SKM-1 treated with dmso at 0.1 percent for 144 hours (cell line): ENCODE data around the gene S100A4.
"Not testable (repeated sequence)": the region's sequence is repeated elsewhere in the genome, so short reads cannot be mapped to it uniquely, and the experiment has no call there.

Experiments
- DNase-seq: peaks from one replicate; lab custom pipeline; 2025; ENCODE audit not compliant: unreplicated experiment; lab: John Stamatoyannopoulos, UW

Gene S100A4

DNA sequence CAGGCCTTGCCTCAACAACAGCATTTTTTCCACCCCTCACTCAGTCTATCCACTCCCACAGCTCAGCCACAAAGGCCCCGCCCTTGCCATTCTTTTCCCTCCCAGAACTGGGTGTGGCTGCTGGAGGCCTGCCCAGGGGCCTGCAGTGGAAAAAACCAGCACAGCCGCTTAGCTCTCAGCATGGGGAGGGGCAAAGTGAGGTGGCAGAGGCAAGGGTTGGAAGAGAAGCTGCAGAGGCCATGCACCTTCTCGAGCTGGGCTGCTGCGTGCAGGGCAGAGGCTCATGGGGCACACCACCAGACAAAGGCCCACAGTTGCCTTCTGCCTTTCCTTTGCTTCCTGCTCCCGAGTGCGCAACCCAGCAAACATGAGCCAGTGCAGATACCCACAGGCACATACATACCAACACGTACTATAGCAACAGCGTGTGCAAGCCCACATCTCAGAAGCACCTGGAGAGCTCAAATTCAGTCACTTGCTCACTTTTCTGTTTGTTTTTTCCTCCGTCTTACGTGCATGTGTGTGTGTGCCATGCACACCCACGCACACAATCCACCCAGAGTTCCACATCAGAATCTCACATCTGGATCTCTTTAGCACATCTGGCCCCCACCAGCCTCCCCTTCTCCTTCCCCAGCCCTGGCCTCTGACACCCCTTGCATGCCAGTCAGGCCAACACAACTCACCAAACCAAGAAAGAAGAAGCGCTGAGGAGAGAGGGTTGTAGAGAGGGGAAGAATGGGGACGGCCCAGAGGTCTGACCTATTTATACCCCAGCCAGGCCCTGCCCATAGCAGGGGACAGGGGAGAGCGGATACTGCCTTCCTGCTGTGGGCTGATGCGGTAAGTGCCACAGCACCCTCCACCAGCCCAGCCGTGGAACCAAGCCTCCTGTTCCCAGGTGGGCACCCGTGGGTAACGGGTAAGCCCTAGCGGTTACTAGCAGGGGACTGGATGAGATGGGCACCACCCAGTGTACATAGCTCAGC lies at the start of gene S100A4:
Gene S100A4 (minus strand): TSS at position 740 of the 989 bp plus-strand sequence. CDS start 1,012 bp downstream, outside the sequence.
- peak; percentile 98 for DNase-seq

DNA sequence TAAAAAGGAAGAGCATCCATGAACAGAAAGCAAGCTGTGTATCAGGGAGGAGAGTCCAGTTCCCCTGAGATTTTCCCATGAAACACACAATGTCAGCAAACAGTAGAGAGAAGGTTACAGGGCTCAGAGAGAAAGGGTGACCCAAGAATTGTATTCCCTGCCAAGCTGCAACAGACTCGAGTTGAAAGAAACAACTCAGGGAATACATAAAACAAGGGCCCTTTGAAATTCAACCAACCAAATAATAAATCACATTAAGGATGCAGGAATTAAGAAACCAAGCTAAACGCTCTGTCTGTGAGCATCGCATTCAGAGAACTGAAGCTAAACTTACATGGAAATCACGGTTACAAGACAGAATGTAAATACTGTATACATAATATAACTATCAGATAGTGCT lies 47.1 kb upstream of the S100A4 start:
- no peak for DNase-seq

DNA sequence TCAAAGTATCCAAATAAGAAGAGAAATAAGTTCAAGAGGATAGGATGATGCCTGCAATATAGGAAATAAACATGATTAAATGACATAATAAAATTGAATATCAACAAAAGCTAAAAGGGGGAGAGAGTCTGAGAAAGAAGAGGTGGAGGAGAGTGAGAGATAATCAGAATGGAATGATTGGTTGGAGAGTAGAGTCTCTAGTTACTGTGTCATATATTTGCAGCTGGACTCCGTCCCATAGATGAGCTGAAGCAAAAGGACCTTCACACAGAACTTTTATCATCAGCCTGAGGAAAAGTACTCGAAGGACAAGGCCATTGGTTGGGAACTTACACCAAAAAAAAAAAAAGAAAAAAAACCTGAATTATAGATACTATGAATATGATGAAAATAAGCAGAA lies 42.9 kb upstream of the S100A4 start:
- no peak for DNase-seq

DNA sequence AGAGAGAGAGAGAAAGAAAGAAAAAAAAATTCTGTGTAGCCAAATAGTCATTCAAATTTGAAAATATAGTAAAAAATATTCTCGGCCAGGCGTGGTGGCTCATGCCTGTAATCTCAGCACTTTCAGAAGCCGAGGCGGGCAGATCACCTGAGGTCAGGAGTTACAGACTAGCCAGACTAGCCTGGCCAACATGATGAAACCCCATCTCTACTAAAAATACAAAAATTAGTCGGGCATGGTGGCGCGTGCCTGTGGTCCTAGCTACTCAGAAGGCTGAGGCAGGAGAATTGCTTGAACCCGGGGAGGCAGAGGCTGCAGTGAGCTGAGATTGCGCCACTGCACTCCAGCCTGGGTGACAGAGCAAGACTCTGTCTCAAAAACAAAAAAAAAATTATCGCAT lies 42.4 kb upstream of the S100A4 start:
- not testable (repeated sequence) for DNase-seq

DNA sequence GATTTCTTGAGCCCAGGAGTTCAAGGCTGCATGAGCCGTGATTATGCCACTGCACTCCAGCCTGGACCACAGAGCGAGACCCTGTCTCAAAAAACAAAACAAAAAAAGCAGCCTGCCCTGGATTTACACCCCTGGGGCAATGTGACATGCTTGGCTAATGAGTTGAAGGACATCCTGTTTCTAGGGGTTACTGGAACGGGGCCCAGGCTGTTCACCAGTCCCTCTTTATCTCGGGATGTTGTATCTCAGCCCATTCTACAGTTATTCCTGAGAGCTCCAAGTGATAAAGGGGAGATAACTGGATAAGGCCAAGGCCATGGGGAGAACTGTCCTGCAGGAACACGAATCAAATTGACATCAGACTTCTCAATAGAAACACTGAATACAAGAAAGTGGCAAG lies 41.7 kb upstream of the S100A4 start:
- DNase-seq, result no peak

DNA sequence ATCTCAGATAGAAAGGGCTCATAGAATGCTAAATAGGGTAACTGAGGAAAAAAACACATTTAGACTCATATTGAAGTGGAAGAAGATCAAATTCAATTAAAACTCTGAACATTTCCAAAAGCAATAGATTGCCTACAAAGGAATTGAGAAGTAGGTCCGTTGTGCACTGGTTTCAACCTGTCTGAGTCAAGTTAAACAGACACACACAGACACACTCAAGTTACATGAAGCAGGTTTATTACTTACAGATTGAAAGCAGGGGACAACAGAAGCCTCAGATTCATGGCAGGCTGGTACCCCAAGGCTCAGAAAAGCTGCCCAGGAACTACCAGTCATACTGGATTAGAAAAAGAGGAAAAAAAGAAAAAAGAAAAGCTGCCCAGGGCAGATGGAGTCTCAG lies 40.7 kb upstream of the S100A4 start:
- DNase-seq, result no peak

DNA sequence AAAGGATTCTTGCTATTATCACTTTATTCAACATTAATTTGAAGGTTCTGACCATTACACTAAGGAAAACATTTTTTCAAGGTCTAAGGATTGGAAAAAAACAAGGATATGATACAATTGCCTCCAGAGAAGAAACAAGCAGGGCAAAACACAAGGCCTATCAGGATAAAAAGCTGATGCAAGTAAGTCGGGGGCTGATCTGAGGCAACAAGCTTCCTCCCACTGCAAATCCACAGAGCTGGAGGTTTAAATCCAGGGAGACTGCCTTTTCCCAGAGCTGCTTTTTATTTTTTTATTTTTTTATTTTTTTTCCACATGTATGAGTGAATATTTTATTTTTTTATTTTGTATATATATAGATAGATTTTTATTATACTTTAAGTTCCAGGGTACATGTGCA lies 39.4 kb upstream of the S100A4 start:
- DNase-seq, result no peak

DNA sequence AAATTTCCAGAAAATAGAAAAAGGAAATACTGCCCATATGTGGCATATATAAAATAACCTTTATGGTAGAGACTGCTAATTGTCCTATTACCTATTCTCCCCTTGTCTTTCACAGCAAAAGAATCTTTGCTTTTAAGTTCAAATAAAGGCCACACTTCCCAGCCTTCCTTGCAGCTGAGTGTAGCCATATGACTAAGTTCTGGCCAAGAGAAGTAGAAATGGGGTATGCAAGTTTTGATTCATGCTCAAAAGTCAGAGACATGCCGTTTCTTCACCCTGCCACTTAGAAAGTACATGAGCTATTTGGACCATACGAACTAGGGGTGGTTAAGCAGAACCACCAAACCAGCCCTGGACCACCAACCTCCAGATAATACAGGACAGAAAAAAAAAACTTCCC lies 38.4 kb upstream of the S100A4 start:
- DNase-seq, result no peak

DNA sequence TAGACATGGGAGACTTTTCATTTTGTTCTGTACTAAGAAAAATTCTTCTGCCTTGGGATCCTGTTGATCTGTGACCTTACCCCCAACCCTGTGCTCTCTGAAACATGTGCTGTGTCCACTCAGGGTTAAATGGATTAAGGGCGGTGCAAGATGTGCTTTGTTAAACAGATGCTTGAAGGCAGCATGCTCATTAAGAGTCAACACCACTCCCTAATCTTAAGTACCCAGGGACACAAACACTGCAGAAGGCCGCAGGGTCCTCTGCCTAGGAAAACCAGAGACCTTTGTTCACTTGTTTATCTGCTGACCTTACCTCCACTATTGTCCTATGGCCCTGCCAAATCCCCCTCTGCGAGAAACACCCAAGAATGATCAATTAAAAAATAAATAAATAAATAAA lies 37.9 kb upstream of the S100A4 start:
- DNase-seq, result not testable (repeated sequence)

DNA sequence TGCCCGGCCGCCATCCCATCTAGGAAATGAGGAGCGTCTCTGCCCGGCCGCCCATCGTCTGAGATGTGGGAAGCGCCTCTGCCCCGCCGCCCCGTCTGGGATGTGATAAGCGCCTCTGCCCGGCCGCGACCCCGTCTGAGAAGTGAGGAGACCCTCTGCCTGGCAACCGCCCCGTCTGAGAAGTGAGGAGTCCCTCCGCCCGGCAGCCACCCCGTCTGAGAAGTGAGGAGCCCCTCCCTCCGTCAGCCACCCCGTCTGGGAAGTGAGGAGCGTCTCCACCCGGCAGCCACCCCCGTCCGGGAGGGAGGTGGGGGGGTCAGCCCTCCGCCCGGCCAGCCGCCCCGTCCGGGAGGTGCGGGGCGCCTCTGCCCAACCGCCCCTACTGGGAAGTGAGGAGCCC lies 37.2 kb upstream of the S100A4 start:
- DNase-seq, result not testable (repeated sequence)

DNA sequence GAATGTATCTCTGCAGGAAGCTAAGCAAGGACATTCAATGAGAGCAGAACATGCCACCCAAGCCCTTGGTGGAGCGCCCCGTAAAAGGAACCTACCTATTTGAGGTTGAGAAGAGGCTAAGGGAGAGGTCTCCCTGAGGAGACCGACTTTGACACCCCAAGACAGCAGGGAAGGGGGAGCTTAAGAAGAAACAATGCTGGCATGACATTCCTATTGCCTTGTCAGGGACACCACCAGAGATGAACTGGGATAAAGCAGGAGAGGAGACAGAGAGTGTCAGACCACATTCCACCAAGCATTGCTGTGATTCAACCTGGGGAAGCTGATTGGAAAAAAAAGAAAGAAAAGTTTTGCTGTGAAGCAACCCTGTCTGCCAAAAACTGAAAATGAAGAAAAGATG lies 33.3 kb upstream of the S100A4 start:
- DNase-seq, result no peak

DNA sequence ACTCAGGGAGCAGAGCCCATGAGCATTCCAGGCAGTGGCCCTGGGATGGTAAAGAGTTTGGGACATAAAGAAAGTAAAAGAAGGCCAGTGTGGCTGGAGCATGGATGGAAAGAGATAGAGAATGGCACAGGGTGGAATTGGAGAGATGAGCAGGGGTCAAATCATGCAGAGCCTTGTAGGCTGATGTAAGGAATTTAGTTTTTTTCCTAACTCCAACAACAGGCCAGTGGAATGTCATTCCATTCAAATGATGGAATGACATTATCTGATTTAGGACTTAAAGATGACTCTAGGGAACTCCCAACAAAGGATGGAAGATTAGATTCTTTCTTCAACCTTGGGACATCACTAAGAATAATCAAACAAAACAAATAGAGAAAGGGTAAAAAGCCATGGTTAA lies 32.9 kb upstream of the S100A4 start:
- DNase-seq, result no peak

DNA sequence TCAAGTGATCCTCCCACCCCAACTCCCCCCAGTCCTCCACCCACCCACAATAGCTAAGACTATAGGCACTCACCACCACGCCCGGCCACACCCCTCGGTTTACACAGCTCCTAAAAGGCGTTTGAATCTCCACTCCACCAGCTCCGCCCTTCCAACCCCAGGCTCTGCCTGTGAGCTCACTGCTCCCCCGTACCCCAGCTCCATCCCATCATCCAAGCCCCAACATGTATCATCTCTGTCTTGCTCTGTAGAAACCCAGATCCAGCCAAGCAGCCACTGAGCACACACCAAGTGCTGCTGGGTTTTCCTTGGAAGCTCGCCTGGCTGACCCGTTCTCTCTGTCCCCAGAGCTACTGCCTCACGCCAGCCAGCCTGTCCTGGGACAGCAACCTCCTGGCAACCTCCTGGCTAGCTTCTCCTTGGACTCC lies 32.0 kb upstream of the S100A4 start:
- no peak for DNase-seq

DNA sequence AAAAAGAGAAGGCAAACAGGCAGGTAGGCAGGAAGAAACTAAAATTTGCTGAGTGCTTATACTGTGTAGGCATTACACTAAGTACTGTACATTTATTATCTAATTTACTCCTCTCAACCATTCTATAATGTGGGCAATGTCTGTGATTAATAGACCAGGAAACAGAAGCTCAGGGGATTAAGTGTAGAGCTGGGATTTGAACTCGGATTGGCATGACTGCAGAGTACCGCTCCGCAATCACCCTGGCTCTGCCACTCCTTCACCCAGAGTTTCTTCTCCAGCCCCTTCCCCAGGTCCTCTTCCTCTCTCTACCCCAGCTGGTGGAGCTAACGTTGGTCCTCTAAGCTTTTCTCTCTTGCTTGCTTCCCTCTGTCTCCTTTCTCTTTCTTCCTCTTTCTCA lies 31.5 kb upstream of the S100A4 start:
- DNase-seq, result peak; percentile 57

DNA sequence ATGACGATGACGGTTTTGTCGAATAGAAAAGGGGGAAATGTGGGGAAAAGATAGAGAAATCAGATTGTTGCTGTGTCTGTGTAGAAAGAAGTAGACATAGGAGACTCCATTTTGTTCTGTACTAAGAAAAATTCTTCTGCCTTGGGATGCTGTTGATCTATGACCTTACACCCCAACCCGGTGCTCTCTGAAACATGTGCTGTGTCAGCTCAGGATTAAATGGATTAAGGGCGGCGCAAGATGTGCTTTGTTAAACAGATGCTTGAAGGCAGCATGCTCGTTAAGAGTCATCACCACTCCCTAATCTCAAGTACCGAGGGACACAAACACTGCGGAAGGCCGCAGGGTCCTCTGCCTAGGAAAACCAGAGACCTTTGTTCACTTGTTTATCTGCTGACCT lies 29.9 kb upstream of the S100A4 start:
- not testable (repeated sequence) for DNase-seq

DNA sequence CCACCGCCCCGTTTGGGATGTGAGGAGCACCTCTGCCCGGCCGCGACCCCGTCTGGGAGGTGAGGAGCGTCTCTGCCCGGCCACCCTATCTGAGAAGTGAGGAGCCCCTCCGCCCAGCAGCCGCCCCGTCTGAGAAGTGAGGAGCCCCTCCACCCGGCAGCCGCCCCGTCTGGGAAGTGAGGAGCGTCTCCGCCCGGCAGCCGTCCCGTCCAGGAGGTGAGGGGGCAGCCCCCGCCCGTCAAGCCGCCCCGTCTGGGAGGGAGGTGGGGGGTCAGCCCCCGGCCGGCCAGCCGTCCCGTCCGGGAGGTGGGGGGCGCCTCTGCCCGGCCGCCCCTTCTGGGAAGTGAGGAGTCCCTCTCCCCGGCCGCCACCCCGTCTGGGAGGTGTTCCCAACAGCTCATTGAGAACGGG lies 29.5 kb upstream of the S100A4 start:
- not testable (repeated sequence) for DNase-seq

DNA sequence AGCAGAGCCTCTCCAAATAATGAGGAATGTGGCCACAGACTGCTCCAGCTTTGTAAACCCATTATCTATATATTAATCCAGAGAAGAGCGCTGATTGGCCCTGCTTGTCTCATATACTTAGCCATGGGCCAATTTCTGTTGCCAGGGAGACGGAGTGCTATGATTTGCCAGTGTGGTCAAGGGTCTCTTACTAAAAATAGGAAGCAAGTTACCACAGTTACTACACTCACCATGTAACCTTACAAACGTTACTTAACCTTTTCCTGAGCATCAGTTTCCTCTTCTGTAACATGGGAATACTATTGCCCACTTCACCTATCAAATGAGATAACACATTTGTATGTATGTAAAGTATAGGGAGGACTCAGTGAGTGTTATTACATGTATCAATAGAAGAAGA lies 27.7 kb upstream of the S100A4 start:
- peak; percentile 95 for DNase-seq

DNA sequence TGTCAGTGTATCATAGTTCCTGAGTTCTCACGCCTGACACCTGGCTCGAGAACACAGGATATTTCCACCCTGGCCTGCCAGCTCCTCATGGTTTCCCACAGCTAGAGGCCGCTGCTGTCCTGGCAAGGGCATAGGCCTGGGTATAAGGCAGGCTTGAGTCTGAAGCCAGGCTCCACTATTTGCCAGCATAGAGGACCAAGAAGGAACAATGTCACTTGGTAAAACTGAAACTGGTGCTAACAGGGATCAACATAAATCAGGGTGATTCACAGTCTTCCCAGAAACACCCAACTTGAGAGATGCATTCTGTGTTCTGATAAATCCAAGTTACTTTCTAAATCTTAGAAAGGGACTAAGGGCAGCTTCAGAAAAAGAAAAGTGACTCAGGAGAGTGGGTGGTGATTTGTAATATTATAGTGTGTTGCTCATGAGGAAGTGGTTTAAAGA lies 27.0 kb upstream of the S100A4 start:
- DNase-seq, result peak; percentile 76

DNA sequence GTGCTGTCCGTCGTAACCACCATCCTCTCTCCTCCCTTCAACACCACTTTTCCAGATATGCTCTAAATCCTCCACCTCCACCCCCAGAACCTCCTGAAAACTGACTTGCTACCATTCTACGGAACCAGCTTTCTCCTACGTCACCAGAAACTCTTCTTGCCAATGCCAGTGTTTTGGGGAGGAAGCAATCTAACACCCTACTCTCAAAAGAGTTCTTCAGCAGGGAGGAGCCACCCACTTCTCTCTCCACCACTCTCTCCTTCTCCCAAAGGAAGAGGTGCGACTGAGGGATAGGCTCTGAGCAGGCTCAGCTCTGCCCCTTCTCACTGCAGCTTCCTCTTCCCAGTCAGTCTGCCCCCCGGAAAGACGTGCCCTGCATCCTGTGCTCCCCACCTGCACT lies 26.1 kb upstream of the S100A4 start:
- DNase-seq, result no peak

DNA sequence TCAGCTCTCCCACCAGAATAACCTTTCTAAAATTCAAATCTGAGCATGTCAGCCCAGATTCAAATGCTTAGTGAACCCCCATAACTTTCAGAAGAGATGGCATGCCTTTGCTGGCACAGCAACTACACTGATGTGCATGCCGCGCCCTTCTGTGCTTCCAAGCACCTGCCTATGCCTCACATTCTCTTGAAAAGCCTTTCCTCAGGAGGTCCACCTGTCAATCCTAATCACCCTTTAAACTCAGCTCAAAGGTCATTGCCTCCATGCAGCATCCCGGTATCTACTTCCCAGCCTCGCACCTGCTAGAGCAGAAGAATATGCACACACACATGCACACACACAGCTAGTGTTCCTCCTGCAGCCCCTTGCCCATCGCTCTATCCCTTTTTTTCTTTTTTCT lies 25.3 kb upstream of the S100A4 start:
- DNase-seq, result no peak

DNA sequence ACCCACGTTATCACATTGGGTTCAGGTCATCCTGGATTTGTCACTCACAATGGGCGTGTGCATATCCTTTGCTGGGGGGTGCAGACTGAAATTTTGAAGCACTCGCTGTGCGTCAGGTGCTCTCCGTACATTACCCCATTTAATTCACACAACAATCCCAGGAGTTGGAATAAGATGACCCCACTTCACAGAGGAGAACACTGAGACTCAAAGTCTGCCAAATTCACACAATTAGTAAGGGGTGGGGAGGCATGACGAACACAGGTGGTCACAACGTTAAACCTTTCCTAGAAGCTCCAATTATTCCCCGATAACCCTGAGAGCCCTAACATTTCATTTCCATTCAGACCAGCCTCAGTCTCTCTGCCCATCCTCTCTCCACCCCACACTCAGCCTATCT lies 23.9 kb upstream of the S100A4 start:
- DNase-seq, result no peak

DNA sequence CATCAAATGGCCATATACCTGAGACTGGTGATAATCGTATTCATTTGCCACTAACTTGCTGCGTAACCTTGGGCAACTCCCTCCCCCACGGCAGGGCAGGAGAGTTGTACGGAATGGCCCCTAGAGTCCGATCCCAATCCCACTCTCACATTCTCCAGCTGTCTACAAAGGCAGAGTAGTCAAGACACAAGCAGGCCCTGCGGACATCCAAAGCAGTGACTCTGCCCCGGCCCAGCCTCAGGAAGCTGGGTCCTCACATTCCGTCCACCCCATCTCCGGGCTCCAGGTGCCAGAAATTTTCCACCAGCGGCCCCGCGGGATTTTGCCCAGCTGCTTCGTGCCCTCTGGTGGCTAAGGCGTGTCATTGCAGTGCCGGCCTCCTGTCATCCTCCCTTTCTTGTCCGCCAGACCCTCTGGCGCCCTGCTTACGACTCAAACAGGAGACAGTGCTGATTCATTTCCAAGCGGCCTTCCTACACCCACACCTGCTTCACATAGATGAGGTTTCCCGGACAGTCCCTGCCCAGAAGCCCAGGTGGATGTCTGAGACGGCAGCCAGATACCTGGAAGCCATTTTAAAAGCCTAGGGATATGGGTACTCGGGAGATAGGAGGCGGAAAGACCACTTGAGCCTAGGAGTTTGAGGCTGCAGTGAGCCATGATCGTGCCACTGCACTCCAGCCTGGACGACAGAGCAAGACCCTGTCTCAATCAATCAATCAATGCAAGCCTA lies 22.9 kb upstream of the S100A4 start:
- DNase-seq, result peak; percentile 85
